Smooth muscle cell (in vitro differentiated cells): Measurements from ENCODE around the gene DEPDC5. TPM values are rescaled to one million over a fixed set of nuclear protein-coding genes. Genes with fewer than 3 reads are reported as not detected.

ENCODE experiments used
- DNase-seq: peaks from one replicate; lab custom pipeline; 2025; ENCODE audit not compliant: unreplicated experiment; lab: John Stamatoyannopoulos, UW
- H2AFZ ChIP-seq: fragments of 200-600 bp; sonication (generic); 2 replicates; pipeline ENCODE4 v1.6.0; 2016; ENCODE audit warnings: antibody characterized with exemption, low read depth, mild to moderate bottlenecking
- H3F3A ChIP-seq: fragments of 200-600 bp; sonication (generic); 2 replicates; pipeline ENCODE4 v1.6.0; 2017; ENCODE audit warnings: antibody characterized with exemption, low read depth
- H3K27ac ChIP-seq: fragments of 200-600 bp; sonication (generic); 2 replicates; pipeline ENCODE4 v1.5.1; 2016; ENCODE audit warnings: low read depth, mild to moderate bottlenecking
- H3K27me3 ChIP-seq: fragments of 200-600 bp; sonication (generic); 2 replicates; pipeline ENCODE4 v1.6.1; 2016; ENCODE audit warnings: low read depth, mild to moderate bottlenecking
- H3K36me3 ChIP-seq: fragments of 200-600 bp; sonication (generic); 2 replicates; pipeline ENCODE4 v1.5.1; 2016; ENCODE audit warnings: low read depth
- H3K4me1 ChIP-seq: fragments of 200-600 bp; sonication (generic); 2 replicates; pipeline ENCODE4 v1.5.1; 2016; ENCODE audit warnings: low read depth
- H3K4me2 ChIP-seq: fragments of 200-600 bp; sonication (generic); 2 replicates; pipeline ENCODE4 v1.6.0; 2016; ENCODE audit warnings: mild to moderate bottlenecking
- H3K4me3 ChIP-seq: fragments of 200-600 bp; sonication (generic); 2 replicates; pipeline ENCODE4 v1.5.1; 2016; ENCODE audit warnings: mild to moderate bottlenecking
- H3K79me2 ChIP-seq: fragments of 200-600 bp; sonication (generic); 2 replicates; pipeline ENCODE4 v1.6.0; 2016; ENCODE audit warnings: low read depth, mild to moderate bottlenecking
- H3K9ac ChIP-seq: fragments of 200-600 bp; sonication (generic); 2 replicates; pipeline ENCODE4 v1.6.0; 2016; ENCODE audit warnings: low read depth
- H3K9me3 ChIP-seq: fragments of 200-600 bp; sonication (generic); replicated peaks from 2 replicates; pipeline ENCODE4 v1.5.1; 2016; ENCODE audit warnings: low read depth
- H4K20me1 ChIP-seq: fragments of 200-600 bp; sonication (generic); 2 replicates; pipeline ENCODE4 v1.6.0; 2016; ENCODE audit warnings: low read depth
- WGBS: methylation state at CpG from one replicate; pipeline ENCODE4 v1.1.7; 2016; ENCODE audit warnings: low lambda C conversion rate; 5-methylcytosine and 5-hydroxymethylcytosine counted together
- polyA plus RNA-seq: library from polyadenylated mRNA; unstranded; fragments of >200 nt; fragmentation: Nextera tagmentation; extraction: Ambion mirVana; gene quantifications from 2 replicates; pipeline ENCODE4 v1.2.1, GENCODE V29; 2016
- total RNA-seq: library from RNA; depleted of rRNA; stranded (reverse); fragments of >200 nt; gene quantifications from 2 replicates; pipeline ENCODE4 v1.2.3, GENCODE V29; 2014
- TF ChIP-seq, protein P1 (sequence below): fragments of 200-600 bp; sonication (generic); IDR thresholded peaks from 2 replicates; pipeline ENCODE4 v1.5.1; 2017; ENCODE audit warnings: borderline replicate concordance, mild to moderate bottlenecking, antibody characterized with exemption; ENCODE audit not compliant: insufficient read depth, poor library complexity, severe bottlenecking

Gene DEPDC5
- total and polyA plus RNA-seq, 2 experiments from 2014 or later, result 8.5 to 11.6 TPM

DNA sequence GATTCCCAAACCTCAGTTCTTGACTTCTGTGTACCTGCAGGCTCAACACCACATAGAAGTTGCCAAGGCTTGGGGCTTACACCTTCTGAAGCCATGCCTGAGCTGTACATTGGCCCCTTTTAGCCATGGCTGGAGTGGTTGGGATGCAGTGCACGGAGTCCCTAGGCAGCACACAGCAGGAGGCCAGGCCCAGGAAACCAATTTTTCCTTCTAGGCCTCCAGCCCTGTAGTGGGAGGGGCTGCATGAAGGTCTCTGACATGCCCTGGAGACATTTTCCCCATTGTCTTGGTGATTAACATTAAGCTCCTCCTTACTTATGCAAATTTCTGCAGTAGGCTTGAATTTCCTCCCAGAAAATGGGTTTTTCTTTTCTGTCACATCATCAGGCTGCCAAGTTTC lies 94.6 kb downstream of the DEPDC5 start:
- no peak for DNase-seq

DNA sequence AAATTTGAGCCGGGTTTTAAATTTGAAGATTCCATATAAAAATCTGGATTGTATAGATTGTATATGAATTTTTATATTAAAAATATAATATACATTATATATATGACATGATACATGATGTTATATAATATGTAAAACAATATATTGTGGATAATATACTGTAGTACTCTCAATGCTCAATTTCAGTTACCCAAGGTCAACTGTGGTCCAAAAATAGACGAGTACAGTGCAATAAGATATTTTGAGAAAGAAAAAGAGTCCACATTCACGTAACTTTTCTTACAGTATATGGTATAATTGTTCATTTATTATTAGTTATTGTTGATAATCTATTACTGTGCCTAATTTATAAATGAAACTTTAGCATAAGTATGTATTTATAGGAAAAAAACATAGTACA lies 96.3 kb downstream of the DEPDC5 start:
- Histone ChIP-seq H4K20me1 (no peaks in the 10 kb centered on the region), H3K79me2 (no peaks in the 10 kb centered on the region), H3K27me3 (no peaks in the 10 kb centered on the region), H3F3A (no peaks in the 10 kb centered on the region), H3K27ac (no peak overlapping the region), H3K9me3 (no peaks in the 10 kb centered on the region), H2AFZ (no peak overlapping the region), H3K9ac (no peak overlapping the region), H3K4me2 (no peak overlapping the region), H3K4me3 (no peak overlapping the region), H3K4me1 (no peaks in the 10 kb centered on the region), H3K36me3 (peaks cover 4% of the 10 kb centered on the region)
- 98% methylated on average over 3 of the region's 3 CpGs for WGBS
- no peak for DNase-seq
- TF ChIP-seq, protein P1, sequence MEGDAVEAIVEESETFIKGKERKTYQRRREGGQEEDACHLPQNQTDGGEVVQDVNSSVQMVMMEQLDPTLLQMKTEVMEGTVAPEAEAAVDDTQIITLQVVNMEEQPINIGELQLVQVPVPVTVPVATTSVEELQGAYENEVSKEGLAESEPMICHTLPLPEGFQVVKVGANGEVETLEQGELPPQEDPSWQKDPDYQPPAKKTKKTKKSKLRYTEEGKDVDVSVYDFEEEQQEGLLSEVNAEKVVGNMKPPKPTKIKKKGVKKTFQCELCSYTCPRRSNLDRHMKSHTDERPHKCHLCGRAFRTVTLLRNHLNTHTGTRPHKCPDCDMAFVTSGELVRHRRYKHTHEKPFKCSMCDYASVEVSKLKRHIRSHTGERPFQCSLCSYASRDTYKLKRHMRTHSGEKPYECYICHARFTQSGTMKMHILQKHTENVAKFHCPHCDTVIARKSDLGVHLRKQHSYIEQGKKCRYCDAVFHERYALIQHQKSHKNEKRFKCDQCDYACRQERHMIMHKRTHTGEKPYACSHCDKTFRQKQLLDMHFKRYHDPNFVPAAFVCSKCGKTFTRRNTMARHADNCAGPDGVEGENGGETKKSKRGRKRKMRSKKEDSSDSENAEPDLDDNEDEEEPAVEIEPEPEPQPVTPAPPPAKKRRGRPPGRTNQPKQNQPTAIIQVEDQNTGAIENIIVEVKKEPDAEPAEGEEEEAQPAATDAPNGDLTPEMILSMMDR, result no peak

More for the DNA sequence above, 94.6 kb downstream of the DEPDC5 start:
- WGBS, result 100% methylated on average over 1 of the region's 1 CpG
- no peaks in the 10 kb centered on the region for H3K4me1 ChIP-seq
- H4K20me1 ChIP-seq, result no peaks in the 10 kb centered on the region
- H3K79me2 ChIP-seq, result no peaks in the 10 kb centered on the region
- no peak overlapping the region for H3K27ac ChIP-seq
- no peak overlapping the region for H3K4me2 ChIP-seq
- no peaks in the 10 kb centered on the region for H3F3A ChIP-seq
- TF ChIP-seq, protein P1, result no peak
- H2AFZ ChIP-seq, result no peak overlapping the region
- H3K36me3 ChIP-seq, result peaks cover 4% of the 10 kb centered on the region
- H3K9ac ChIP-seq, result no peak overlapping the region
- no peak overlapping the region for H3K4me3 ChIP-seq
- H3K27me3 ChIP-seq, result no peaks in the 10 kb centered on the region
- H3K9me3 ChIP-seq, result no peaks in the 10 kb centered on the region

DNA sequence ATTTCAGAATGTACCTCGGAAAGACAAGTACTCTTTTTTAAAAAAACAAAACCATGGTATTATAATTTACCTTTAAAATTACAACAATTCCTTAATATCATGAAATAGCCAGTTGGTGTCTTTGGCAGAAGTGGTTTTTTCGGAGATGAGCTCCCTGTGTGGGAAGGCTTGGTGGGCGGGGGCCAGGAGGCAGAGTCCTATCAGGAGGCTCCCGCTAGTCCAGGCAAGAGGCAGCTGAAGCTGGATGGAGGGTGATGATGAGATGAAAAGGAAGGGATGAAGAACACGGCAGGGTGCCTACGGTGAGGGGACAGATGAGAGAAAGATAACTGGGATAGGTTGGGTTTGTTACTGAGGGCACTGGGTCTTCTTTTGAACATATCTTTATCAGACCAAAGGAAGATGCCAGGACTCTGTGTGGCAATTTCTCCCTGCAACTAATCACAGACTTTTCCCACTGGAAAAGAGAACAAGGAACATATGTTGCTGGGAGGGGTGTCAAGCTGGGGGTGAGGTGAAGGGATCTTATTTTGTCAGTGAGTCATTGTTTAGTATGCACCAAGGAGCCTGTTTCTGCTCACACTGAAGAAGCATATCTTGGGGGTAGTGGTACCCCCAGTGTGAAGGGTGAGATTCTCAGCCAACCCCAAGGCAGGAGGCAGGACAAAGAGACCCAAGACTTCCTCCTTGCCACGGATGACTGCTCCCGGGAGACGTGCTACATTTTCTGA lies 99.0 kb downstream of the DEPDC5 start:
- Histone ChIP-seq H3F3A (no peaks in the 10 kb centered on the region), H3K36me3 (peaks cover 4% of the 10 kb centered on the region), H3K27me3 (no peaks in the 10 kb centered on the region), H4K20me1 (no peaks in the 10 kb centered on the region), H3K4me3 (no peak overlapping the region), H2AFZ (no peak overlapping the region), H3K4me1 (peaks cover 4% of the 10 kb centered on the region), H3K27ac (no peak overlapping the region), H3K9ac (no peak overlapping the region), H3K9me3 (no peaks in the 10 kb centered on the region), H3K4me2 (no peak overlapping the region), H3K79me2 (no peaks in the 10 kb centered on the region)
- DNase-seq, result no peak
- TF ChIP-seq, protein P1, result no peak
- 96% methylated on average over 9 of the region's 9 CpGs for WGBS
